NCI-H128 (cell line): ENCODE measurements around the gene GPR89A.
"Not testable (repeated sequence)": the region's sequence is repeated elsewhere in the genome, so short reads cannot be mapped to it uniquely, and the experiment has no call there.

Source experiments
- DNase-seq: peaks from one replicate; lab custom pipeline; 2025; ENCODE audit not compliant: unreplicated experiment; lab: John Stamatoyannopoulos, UW

Gene GPR89A

GRCh38 chr1:145716641-145717345 lies 109.0 kb downstream of the GPR89A start:
- DNase-seq: no peak

GRCh38 chr1:145717833-145718232 lies 110.0 kb downstream of the GPR89A start:
- DNase-seq: no peak

GRCh38 chr1:145718465-145718864 lies 110.7 kb downstream of the GPR89A start:
- DNase-seq: not testable (repeated sequence)

GRCh38 chr1:145719230-145720079 lies 111.7 kb downstream of the GPR89A start, which contains the start of gene CD160:
Gene CD160 (plus strand): TSS chr1:145719499. CDS start chr1:145728328, 8,829 bp downstream.
- no peak for DNase-seq
